ENCODE measurements around the gene POLD3. TPM values are rescaled to one million over a fixed set of nuclear protein-coding genes. Genes with fewer than 3 reads are reported as not detected.

Gene POLD3
- total RNA-seq, 1 experiment from 2014 or later: 28.4 TPM

GRCh38 chr11:74566146-74566960 is 26.0 kb upstream of the POLD3 start:
- Histone ChIP-seq H3K4me2 (ENCODE audit: low read length) (no peak overlapping the region), H3F3A (ENCODE audit: low read length, unreplicated experiment) (no peaks in the 10 kb centered on the region), H3K36me3 (ENCODE audit: low read depth, low read length) (no peaks in the 10 kb centered on the region), H3K4me3 (ENCODE audit: low read length) (no peak overlapping the region), H3K27me3 (ENCODE audit: low read length) (no peaks in the 10 kb centered on the region), H3K9me2 (replicated peaks; ENCODE audit: low read length) (no peaks in the 10 kb centered on the region), H3K9ac (ENCODE audit: low read length) (no peak overlapping the region), H3K4me1 (ENCODE audit: insufficient read depth, low read length) (no peaks in the 10 kb centered on the region), H3K9me3 (ENCODE audit: low read length) (no peaks in the 10 kb centered on the region), H3K27ac (ENCODE audit: low read length) (no peak overlapping the region), H3K79me2 (ENCODE audit: low read length) (no peaks in the 10 kb centered on the region), H2AFZ (ENCODE audit: low read length) (no peak overlapping the region), H4K20me1 (ENCODE audit: low read length) (no peaks in the 10 kb centered on the region)
- ChIA-PET CTCF (interaction anchor here (0.7 kb wide), 1 partner anchor 118 kb away, joined by 3 read pairs; no protein-coding TSS in a partner anchor), POLR2A (ENCODE audit: unreplicated experiment) (interaction anchor here (0.5 kb wide), 1 partner anchor 151 kb away, joined by 3 read pairs; no protein-coding TSS in a partner anchor)
- TF ChIP-seq CTCF (conservative IDR thresholded peaks at IDR 0.05; ENCODE audit: low read depth, low read length) (no peak), EZH2phosphoT487 (IDR thresholded peaks at IDR 0.05; ENCODE audit: borderline replicate concordance, low read length) (no peak), EZH2 (IDR thresholded peaks at IDR 0.05; ENCODE audit: low read length, unreplicated experiment) (no peak)
- DNase-seq (no peak), ATAC-seq (no peak)
- BruUV-seq (replicated peaks): no TSS peak
- intact Hi-C loops (cut with micrococcal nuclease): no loop called here

- Histone ChIP-seq H2AFZ (ENCODE audit: low read length) (no peak overlapping the region), H3K79me2 (ENCODE audit: low read length) (no peaks in the 10 kb centered on the region), H3K4me1 (ENCODE audit: insufficient read depth, low read length) (peaks cover 5% of the 10 kb centered on the region; the same call in 1 of the 2 replicates), H3K4me2 (ENCODE audit: low read length) (no peak overlapping the region), H3K4me3 (ENCODE audit: low read length) (no peak overlapping the region), H3K36me3 (ENCODE audit: low read depth, low read length) (no peaks in the 10 kb centered on the region), H3K27me3 (ENCODE audit: low read length) (no peaks in the 10 kb centered on the region), H4K20me1 (ENCODE audit: low read length) (no peaks in the 10 kb centered on the region), H3K9me3 (ENCODE audit: low read length) (no peaks in the 10 kb centered on the region), H3K9me2 (replicated peaks; ENCODE audit: low read length) (no peaks in the 10 kb centered on the region), H3F3A (ENCODE audit: low read length, unreplicated experiment) (no peaks in the 10 kb centered on the region), H3K27ac (ENCODE audit: low read length) (no peak overlapping the region), H3K9ac (ENCODE audit: low read length) (no peak overlapping the region)
- no TSS peak for BruUV-seq (replicated peaks)
- DNase-seq (no peak), ATAC-seq (no peak)
- ChIA-PET POLR2A (ENCODE audit: unreplicated experiment) (no interaction called here), CTCF (no interaction called here)
- TF ChIP-seq CTCF (conservative IDR thresholded peaks at IDR 0.05; ENCODE audit: low read depth, low read length) (no peak), EZH2 (IDR thresholded peaks at IDR 0.05; ENCODE audit: low read length, unreplicated experiment) (no peak), EZH2phosphoT487 (IDR thresholded peaks at IDR 0.05; ENCODE audit: borderline replicate concordance, low read length) (no peak)
- intact Hi-C loops (cut with micrococcal nuclease): no loop called here
These were observed 24.4 kb upstream of the POLD3 start for GRCh38 chr11:74568028-74568427.

Measured in PC-3 (cell line).